SK-N-SH (cell line): ENCODE data around the gene ZNF689. TPM values are rescaled to one million over a fixed set of nuclear protein-coding genes. Genes with fewer than 3 reads are reported as not detected.

ENCODE experiments used
- CTCF ChIA-PET: fragments of 300-600, 350-600 bp; formaldehyde crosslinking; extraction: SDS; loops from one replicate; lab custom pipeline; 2021; lab: Yijun Ruan, JAX
- POLR2A ChIA-PET: fragments of 350-600 bp; sonication (Branson Sonifier 250); formaldehyde crosslinking; extraction: SDS; loops from one replicate; lab custom pipeline; 2020; ENCODE audit warnings: antibody characterized with exemption, inconsistent platforms; lab: Yijun Ruan, JAX
- DNase-seq: peaks from one replicate; pipeline ENCODE4 v3.0.0; 2012
- H2AFZ ChIP-seq: fragments of 200-600 bp; sonication (generic); 2 replicates; pipeline ENCODE4 v1.8.1; 2016; ENCODE audit warnings: antibody characterized with exemption, mild to moderate bottlenecking, low read depth
- H3F3A ChIP-seq: fragments of 200-600 bp; sonication (generic); replicated peaks from 2 replicates; pipeline ENCODE3; 2016; ENCODE audit warnings: antibody characterized with exemption, mild to moderate bottlenecking; ENCODE audit not compliant: insufficient read depth
- H3K27ac ChIP-seq, 2 experiments: fragments of 200-500 bp in 1 of 2; fragments of 200-600 bp in 1 of 2; sonication (Bioruptor generic) in 1 of 2; sonication (generic), shearing (Covaris generic) in 1 of 2; 2 replicates each; pipeline versions ENCODE4 v1.5.1 to v1.6.1; 2014 to 2016; ENCODE audit warnings: low read depth in 2 of 2, inconsistent platforms in 1 of 2, low read length in 1 of 2, mild to moderate bottlenecking in 1 of 2, mixed read lengths in 1 of 2
- H3K27me3 ChIP-seq: fragments of 200-600 bp; sonication (generic), shearing (Covaris generic); 2 replicates; pipeline ENCODE4 v1.6.1; 2016; ENCODE audit warnings: mixed run types; ENCODE audit not compliant: insufficient read depth
- H3K36me3 ChIP-seq, 2 experiments: fragments of 200-500 bp in 1 of 2; fragments of 200-600 bp in 1 of 2; sonication (Bioruptor generic) in 1 of 2; sonication (generic) in 1 of 2; replicated peaks in 1 of 2; 2 replicates each; pipeline versions ENCODE3 to v1.5.1; 2014 to 2016; ENCODE audit warnings: low read length in 1 of 2, mild to moderate bottlenecking in 1 of 2; ENCODE audit not compliant: insufficient read depth in 2 of 2, control insufficient read depth in 1 of 2
- H3K4me1 ChIP-seq, 2 experiments: fragments of 200-500 bp in 1 of 2; fragments of 200-600 bp in 1 of 2; sonication (Bioruptor generic) in 1 of 2; sonication (generic), shearing (Covaris generic) in 1 of 2; 2 replicates each; pipeline versions ENCODE4 v1.5.1 to v1.6.1; 2014 to 2016; ENCODE audit warnings: low read depth in 1 of 2, low read length in 1 of 2, mixed run types in 1 of 2; ENCODE audit not compliant: insufficient read depth in 2 of 2, control insufficient read depth in 1 of 2
- H3K4me2 ChIP-seq: fragments of 200-600 bp; sonication (generic), shearing (Covaris generic); 2 replicates; pipeline ENCODE4 v1.6.1; 2017; ENCODE audit warnings: mixed run types
- H3K4me3 ChIP-seq, 2 experiments: fragments of 200-500 bp in 1 of 2; fragments of 200-600 bp in 1 of 2; sonication (Bioruptor generic) in 1 of 2; sonication (generic), shearing (Covaris generic) in 1 of 2; 2 replicates each; pipeline versions ENCODE4 v1.5.1 to v1.8.1; 2014 to 2016; ENCODE audit warnings: low read depth in 2 of 2, inconsistent platforms in 1 of 2, low read length in 1 of 2, mild to moderate bottlenecking in 1 of 2, mixed read lengths in 1 of 2, moderate library complexity in 1 of 2
- H3K79me2 ChIP-seq: fragments of 200-600 bp; sonication (generic); 2 replicates; pipeline ENCODE4 v1.8.1; 2017; ENCODE audit warnings: mild to moderate bottlenecking; ENCODE audit not compliant: insufficient read depth
- H3K9ac ChIP-seq: fragments of 200-600 bp; sonication (generic); 2 replicates; pipeline ENCODE4 v1.6.1; 2017; ENCODE audit warnings: mixed run types
- H3K9me2 ChIP-seq: fragments of 200-600 bp; sonication (generic); 2 replicates; pipeline ENCODE4 v1.6.1; 2017; ENCODE audit warnings: mixed run types
- H3K9me3 ChIP-seq: fragments of 200-600 bp; sonication (generic); 2 replicates; pipeline ENCODE4 v1.6.1; 2017; ENCODE audit warnings: mixed run types, mild to moderate bottlenecking, moderate library complexity
- H4K20me1 ChIP-seq: fragments of 200-600 bp; sonication (generic); 2 replicates; pipeline ENCODE4 v1.6.1; 2017; ENCODE audit warnings: mild to moderate bottlenecking, mixed run types; ENCODE audit not compliant: insufficient read depth
- CHD2 ChIP-seq: fragments of 150-350 bp; IDR thresholded peaks from 2 replicates; pipeline ENCODE4 v1.6.1; 2018; ENCODE audit warnings: low read length; ENCODE audit not compliant: partially characterized antibody
- ELF1 ChIP-seq: IDR thresholded peaks from 2 replicates; pipeline ENCODE4 v1.4.0; 2012
- FOSL2 ChIP-seq: IDR thresholded peaks from 2 replicates; pipeline ENCODE4 v1.4.0; 2012; ENCODE audit warnings: low read depth, mild to moderate bottlenecking, moderate library complexity, borderline replicate concordance
- FOXJ3 ChIP-seq: sonication (generic); formaldehyde crosslinking; IDR thresholded peaks from 2 replicates; pipeline ENCODE4 v1.5.1; 2020; ENCODE audit warnings: mild to moderate bottlenecking, missing genetic modification reagents
- FOXM1 ChIP-seq: IDR thresholded peaks from 2 replicates; pipeline ENCODE4 v1.4.0; 2012; ENCODE audit warnings: low read depth, mild to moderate bottlenecking
- GABPA ChIP-seq: IDR thresholded peaks from 2 replicates; pipeline ENCODE4 v1.4.0; 2012; ENCODE audit warnings: low read depth, mild to moderate bottlenecking
- JUND ChIP-seq: IDR thresholded peaks from 2 replicates; pipeline ENCODE4 v1.4.0; 2012
- MEF2A ChIP-seq: IDR thresholded peaks from 2 replicates; pipeline ENCODE4 v1.4.0; 2012; ENCODE audit warnings: low read depth, borderline replicate concordance
- POLR2AphosphoS5 ChIP-seq: IDR thresholded peaks from 2 replicates; pipeline ENCODE4 v1.6.1; 2012; ENCODE audit warnings: low read depth, low read length
- RCOR1 ChIP-seq: fragments of 150-350 bp; IDR thresholded peaks from 2 replicates; pipeline ENCODE4 v1.6.1; 2017; ENCODE audit warnings: antibody characterized with exemption, low read length
- RFX5 ChIP-seq: IDR thresholded peaks from 2 replicates; pipeline ENCODE4 v1.6.1; 2012; ENCODE audit warnings: mild to moderate bottlenecking, improper control_type of control experiment, low read length
- SIN3A ChIP-seq: IDR thresholded peaks from 2 replicates; pipeline ENCODE4 v1.6.1; 2012; ENCODE audit warnings: low read depth, mild to moderate bottlenecking, low read length, moderate library complexity, borderline replicate concordance
- SMC3 ChIP-seq: IDR thresholded peaks from 2 replicates; pipeline ENCODE4 v1.6.1; 2012; ENCODE audit warnings: low read depth, low read length, improper control_type of control experiment
- TCF12 ChIP-seq: IDR thresholded peaks from 2 replicates; pipeline ENCODE4 v1.4.0; 2012
- YY1 ChIP-seq: IDR thresholded peaks from 2 replicates; pipeline ENCODE4 v1.4.0; 2012; ENCODE audit warnings: low read depth, mild to moderate bottlenecking
- WGBS: methylation state at CpG from one replicate; pipeline ENCODE4 v1.1.6; 2017; ENCODE audit warnings: low lambda C conversion rate; 5-methylcytosine and 5-hydroxymethylcytosine counted together
- polyA plus RNA-seq, 3 experiments: library from polyadenylated mRNA; depleted of rRNA; stranded (reverse); fragments of >200 nt; gene quantifications; 2 replicates each; pipeline ENCODE4 v1.2.3, GENCODE V29; 2012
- TF ChIP-seq, protein P1 (sequence below): IDR thresholded peaks from 2 replicates; pipeline ENCODE4 v1.4.0; 2012; ENCODE audit warnings: low read depth, borderline replicate concordance
- TF ChIP-seq, protein P2 (sequence below): fragments of 150-350 bp; IDR thresholded peaks from 2 replicates; pipeline ENCODE4 v1.6.1; 2017; ENCODE audit warnings: antibody characterized with exemption, low read length, low read depth, borderline replicate concordance
- TF ChIP-seq, protein P3 (sequence below): IDR thresholded peaks from 2 replicates; pipeline ENCODE4 v1.6.1; 2012; ENCODE audit warnings: mild to moderate bottlenecking, low read depth, low read length, moderate library complexity
- TF ChIP-seq, protein P4 (sequence below): IDR thresholded peaks from 2 replicates; pipeline ENCODE4 v1.4.0; 2012; ENCODE audit warnings: low read depth, borderline replicate concordance

The ZNF689 gene
- polyA plus RNA-seq, 1 of the 3 experiments (the other 2 are of a cell fraction), result 2.9 TPM

DNA sequence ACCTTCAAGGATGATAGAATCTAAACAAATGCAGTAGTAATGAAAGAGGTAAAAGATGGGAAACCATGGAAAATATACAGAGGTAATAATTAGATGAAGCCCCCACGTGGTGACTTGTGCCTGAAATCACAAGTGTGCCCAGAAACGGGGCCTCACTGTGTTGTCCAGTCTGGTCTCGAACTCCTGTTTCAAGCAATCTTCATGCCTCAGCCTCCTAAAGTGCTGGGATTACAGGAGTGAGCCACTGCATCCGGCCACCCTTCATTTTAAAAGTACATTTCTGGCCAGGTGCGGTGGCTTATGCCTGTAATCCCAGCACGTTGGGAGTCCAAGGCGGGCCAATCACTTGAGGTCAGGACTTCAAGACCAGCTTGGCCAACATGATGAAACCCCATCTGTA, 26.4 kb upstream of the ZNF689 start:
- no peak overlapping the region for H3K27ac ChIP-seq
- WGBS, result 94% methylated on average over 7 of the region's 7 CpGs
- H3K36me3 ChIP-seq, result no peaks in the 10 kb centered on the region
- TF ChIP-seq RFX5, result no peak
- TF ChIP-seq, protein P1, sequence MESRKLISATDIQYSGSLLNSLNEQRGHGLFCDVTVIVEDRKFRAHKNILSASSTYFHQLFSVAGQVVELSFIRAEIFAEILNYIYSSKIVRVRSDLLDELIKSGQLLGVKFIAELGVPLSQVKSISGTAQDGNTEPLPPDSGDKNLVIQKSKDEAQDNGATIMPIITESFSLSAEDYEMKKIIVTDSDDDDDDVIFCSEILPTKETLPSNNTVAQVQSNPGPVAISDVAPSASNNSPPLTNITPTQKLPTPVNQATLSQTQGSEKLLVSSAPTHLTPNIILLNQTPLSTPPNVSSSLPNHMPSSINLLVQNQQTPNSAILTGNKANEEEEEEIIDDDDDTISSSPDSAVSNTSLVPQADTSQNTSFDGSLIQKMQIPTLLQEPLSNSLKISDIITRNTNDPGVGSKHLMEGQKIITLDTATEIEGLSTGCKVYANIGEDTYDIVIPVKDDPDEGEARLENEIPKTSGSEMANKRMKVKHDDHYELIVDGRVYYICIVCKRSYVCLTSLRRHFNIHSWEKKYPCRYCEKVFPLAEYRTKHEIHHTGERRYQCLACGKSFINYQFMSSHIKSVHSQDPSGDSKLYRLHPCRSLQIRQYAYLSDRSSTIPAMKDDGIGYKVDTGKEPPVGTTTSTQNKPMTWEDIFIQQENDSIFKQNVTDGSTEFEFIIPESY, result no peak
- no peak for TF ChIP-seq SIN3A
- TF ChIP-seq SMC3, result no peak
- TF ChIP-seq TCF12, result no peak
- TF ChIP-seq FOXM1, result no peak
- no peak for TF ChIP-seq GABPA
- ChIA-PET CTCF (interaction anchor here (1.1 to 2.2 kb wide), 5 partner anchors 14 to 187 kb away, joined by 3 to 12 read pairs (median 3); partner anchors contain the start of gene PRR14), POLR2A (no interaction called here)
- peaks cover 23% of the 10 kb centered on the region for H3K79me2 ChIP-seq
- no peak overlapping the region for H2AFZ ChIP-seq
- DNase-seq, result no peak
- no peaks in the 10 kb centered on the region for H3K9me2 ChIP-seq
- no peak overlapping the region for H3K9ac ChIP-seq
- no peaks in the 10 kb centered on the region for H3K27me3 ChIP-seq
- peaks cover 0 to 5% of the 10 kb centered on the region in 2 experiments; a peak in 1 of 4 replicates for H3K4me1 ChIP-seq
- H3K9me3 ChIP-seq, result no peaks in the 10 kb centered on the region
- no peak overlapping the region for H3K4me2 ChIP-seq
- peaks cover 3% of the 10 kb centered on the region for H3F3A ChIP-seq
- no peaks in the 10 kb centered on the region for H4K20me1 ChIP-seq
- H3K4me3 ChIP-seq, result no peak overlapping the region

DNA sequence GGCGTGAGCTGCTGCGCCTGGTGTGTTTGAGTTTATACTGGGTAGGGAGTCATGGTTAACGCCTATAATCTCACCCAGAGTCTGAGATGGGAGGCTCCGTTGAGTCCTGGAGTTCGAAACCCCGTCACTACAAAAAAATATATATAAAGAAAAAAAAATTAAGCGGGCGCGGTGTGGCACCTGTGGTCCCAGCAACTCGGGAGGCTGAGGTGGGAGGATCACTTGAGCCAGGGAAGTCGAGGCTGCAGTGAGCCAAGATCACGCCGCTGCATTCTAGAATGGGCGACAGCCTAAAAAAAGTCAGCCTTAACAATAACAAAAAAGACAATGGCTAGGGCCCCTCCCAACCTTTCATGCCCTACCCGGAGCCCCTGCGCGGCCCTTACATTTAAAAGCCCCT, 23.3 kb upstream of the ZNF689 start:
- H3K36me3 ChIP-seq, result no peaks in the 10 kb centered on the region
- no peak for DNase-seq
- peak overlapping the region; percentile 48; the same call in 1 of the 2 replicates for H3K9ac ChIP-seq
- H3K9me3 ChIP-seq, result no peaks in the 10 kb centered on the region
- peaks cover 23% of the 10 kb centered on the region for H3K79me2 ChIP-seq
- peak overlapping the region; percentile 58 to 62; a peak in 3 of 4 replicates for H3K27ac ChIP-seq
- no peaks in the 10 kb centered on the region for H4K20me1 ChIP-seq
- WGBS, result 76% methylated on average over 17 of the region's 17 CpGs
- no peaks in the 10 kb centered on the region for H3K27me3 ChIP-seq
- ChIA-PET POLR2A (interaction anchor here (0.6 kb wide), 1 partner anchor 16 kb away, joined by 3 read pairs; no protein-coding TSS in a partner anchor), CTCF (interaction anchor here (1.8 kb wide), 1 partner anchor 203 kb away, joined by 6 read pairs; the partner anchor contains the start of gene DCTPP1)
- peaks cover 0 to 5% of the 10 kb centered on the region in 2 experiments; a peak in 1 of 4 replicates for H3K4me1 ChIP-seq
- peak overlapping the region; percentile 61 to 86 for H3K4me3 ChIP-seq
- no peaks in the 10 kb centered on the region for H3K9me2 ChIP-seq
- peak overlapping the region; percentile 92 for H2AFZ ChIP-seq
- peaks cover 3% of the 10 kb centered on the region for H3F3A ChIP-seq
- peak overlapping the region; percentile 74 for H3K4me2 ChIP-seq
- TF ChIP-seq, protein P2, sequence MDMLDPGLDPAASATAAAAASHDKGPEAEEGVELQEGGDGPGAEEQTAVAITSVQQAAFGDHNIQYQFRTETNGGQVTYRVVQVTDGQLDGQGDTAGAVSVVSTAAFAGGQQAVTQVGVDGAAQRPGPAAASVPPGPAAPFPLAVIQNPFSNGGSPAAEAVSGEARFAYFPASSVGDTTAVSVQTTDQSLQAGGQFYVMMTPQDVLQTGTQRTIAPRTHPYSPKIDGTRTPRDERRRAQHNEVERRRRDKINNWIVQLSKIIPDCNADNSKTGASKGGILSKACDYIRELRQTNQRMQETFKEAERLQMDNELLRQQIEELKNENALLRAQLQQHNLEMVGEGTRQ, result no peak
- TF ChIP-seq, protein P1, result no peak
- TF ChIP-seq RCOR1 (no peak), MEF2A (no peak), YY1 (no peak), GABPA (no peak), ELF1 (no peak), CHD2 (no peak), POLR2AphosphoS5 (no peak), FOXM1 (no peak), FOXJ3 (CRISPR knock-in tag) (no peak), JUND (no peak), RFX5 (no peak), FOSL2 (no peak)
- TF ChIP-seq, protein P3, sequence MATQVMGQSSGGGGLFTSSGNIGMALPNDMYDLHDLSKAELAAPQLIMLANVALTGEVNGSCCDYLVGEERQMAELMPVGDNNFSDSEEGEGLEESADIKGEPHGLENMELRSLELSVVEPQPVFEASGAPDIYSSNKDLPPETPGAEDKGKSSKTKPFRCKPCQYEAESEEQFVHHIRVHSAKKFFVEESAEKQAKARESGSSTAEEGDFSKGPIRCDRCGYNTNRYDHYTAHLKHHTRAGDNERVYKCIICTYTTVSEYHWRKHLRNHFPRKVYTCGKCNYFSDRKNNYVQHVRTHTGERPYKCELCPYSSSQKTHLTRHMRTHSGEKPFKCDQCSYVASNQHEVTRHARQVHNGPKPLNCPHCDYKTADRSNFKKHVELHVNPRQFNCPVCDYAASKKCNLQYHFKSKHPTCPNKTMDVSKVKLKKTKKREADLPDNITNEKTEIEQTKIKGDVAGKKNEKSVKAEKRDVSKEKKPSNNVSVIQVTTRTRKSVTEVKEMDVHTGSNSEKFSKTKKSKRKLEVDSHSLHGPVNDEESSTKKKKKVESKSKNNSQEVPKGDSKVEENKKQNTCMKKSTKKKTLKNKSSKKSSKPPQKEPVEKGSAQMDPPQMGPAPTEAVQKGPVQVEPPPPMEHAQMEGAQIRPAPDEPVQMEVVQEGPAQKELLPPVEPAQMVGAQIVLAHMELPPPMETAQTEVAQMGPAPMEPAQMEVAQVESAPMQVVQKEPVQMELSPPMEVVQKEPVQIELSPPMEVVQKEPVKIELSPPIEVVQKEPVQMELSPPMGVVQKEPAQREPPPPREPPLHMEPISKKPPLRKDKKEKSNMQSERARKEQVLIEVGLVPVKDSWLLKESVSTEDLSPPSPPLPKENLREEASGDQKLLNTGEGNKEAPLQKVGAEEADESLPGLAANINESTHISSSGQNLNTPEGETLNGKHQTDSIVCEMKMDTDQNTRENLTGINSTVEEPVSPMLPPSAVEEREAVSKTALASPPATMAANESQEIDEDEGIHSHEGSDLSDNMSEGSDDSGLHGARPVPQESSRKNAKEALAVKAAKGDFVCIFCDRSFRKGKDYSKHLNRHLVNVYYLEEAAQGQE, result no peak
- TF ChIP-seq, protein P4, sequence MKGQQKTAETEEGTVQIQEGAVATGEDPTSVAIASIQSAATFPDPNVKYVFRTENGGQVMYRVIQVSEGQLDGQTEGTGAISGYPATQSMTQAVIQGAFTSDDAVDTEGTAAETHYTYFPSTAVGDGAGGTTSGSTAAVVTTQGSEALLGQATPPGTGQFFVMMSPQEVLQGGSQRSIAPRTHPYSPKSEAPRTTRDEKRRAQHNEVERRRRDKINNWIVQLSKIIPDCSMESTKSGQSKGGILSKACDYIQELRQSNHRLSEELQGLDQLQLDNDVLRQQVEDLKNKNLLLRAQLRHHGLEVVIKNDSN, result no peak
